ENCODE measurements around the gene TSNAXIP1.

Gene TSNAXIP1

GRCh38 chr16:67846320-67847063 lies 39.8 kb downstream of the TSNAXIP1 start, which contains the start of gene NUTF2 (continued):
- TF ChIP-seq ZBTB7A (tag by site-specific recombination; IDR thresholded peaks at IDR 0.05; ENCODE audit: low read depth) (peak; percentile 67; the same call in 1 of the 2 replicates), KLF10 (tag by site-specific recombination; IDR thresholded peaks at IDR 0.05) (peak; percentile 82; the same call in 1 of the 2 replicates), ZBTB17 (tag by site-specific recombination; IDR thresholded peaks at IDR 0.05) (peak; percentile 92), TRIM28 (IDR thresholded peaks at IDR 0.05; ENCODE audit: borderline replicate concordance, low read length) (no peak; the same call in 1 of the 2 replicates), ZNF362 (tag by site-specific recombination; IDR thresholded peaks at IDR 0.05) (no peak), ZNF623 (tag by site-specific recombination; IDR thresholded peaks at IDR 0.05) (no peak), ZNF518A (tag by site-specific recombination; conservative IDR thresholded peaks at IDR 0.05; ENCODE audit: low read depth) (0 out of 2 replicates have a peak, but pooled peaks have one; percentile 12), ZFP41 (tag by site-specific recombination; IDR thresholded peaks at IDR 0.05; ENCODE audit: borderline replicate concordance) (no peak), ZNF133 (tag by site-specific recombination; IDR thresholded peaks at IDR 0.05) (no peak), ZFP69B (tag by site-specific recombination; IDR thresholded peaks at IDR 0.05) (0 out of 2 replicates have a peak, but pooled peaks have one; percentile 29), KLF17 (tag by site-specific recombination; IDR thresholded peaks at IDR 0.05) (no peak), ZNF114 (tag by site-specific recombination; IDR thresholded peaks at IDR 0.05) (no peak), ZSCAN30 (tag by site-specific recombination; IDR thresholded peaks at IDR 0.05) (peak; percentile 36; the same call in 1 of the 2 replicates), ZNF843 (tag by site-specific recombination; IDR thresholded peaks at IDR 0.05) (peak; percentile 72), ZSCAN4 (tag by site-specific recombination; IDR thresholded peaks at IDR 0.05) (no peak), ZNF544 (tag by site-specific recombination; IDR thresholded peaks at IDR 0.05) (no peak), BCL11A (tag by site-specific recombination; IDR thresholded peaks at IDR 0.05; ENCODE audit: low read depth) (no peak), ZNF391 (tag by site-specific recombination; IDR thresholded peaks at IDR 0.05; ENCODE audit: borderline replicate concordance, low read depth) (no peak), REPIN1 (tag by site-specific recombination; IDR thresholded peaks at IDR 0.05; ENCODE audit: low read depth) (no peak), ZNF37A (tag by site-specific recombination; IDR thresholded peaks at IDR 0.05) (no peak), ZBTB6 (tag by site-specific recombination; IDR thresholded peaks at IDR 0.05) (no peak), ZNF449 (tag by site-specific recombination; IDR thresholded peaks at IDR 0.05) (peak; percentile 85), ATF2 (tag by site-specific recombination; IDR thresholded peaks at IDR 0.05; ENCODE audit: low read depth) (no peak), HOXC10 (CRISPR knock-in tag; IDR thresholded peaks at IDR 0.05) (no peak), KLF9 (tag by site-specific recombination; IDR thresholded peaks at IDR 0.05; ENCODE audit: low read depth) (peak; percentile 93), ZNF548 (tag by site-specific recombination; IDR thresholded peaks at IDR 0.05) (no peak)

Data from HEK293 (cell line).